Upper lobe of right lung (tissue), 1 donor: ENCODE data around the gene NPHP1. TPM values are rescaled to one million over a fixed set of nuclear protein-coding genes. Genes with fewer than 3 reads are reported as not detected.
A peak's percentile ranks its signal among the peaks of the same experiment; 100 is the strongest.
"Not testable (repeated sequence)": the region's sequence is repeated elsewhere in the genome, so short reads cannot be mapped to it uniquely, and the experiment has no call there.

Source experiments
- ATAC-seq: fragments of 200-7000 bp; cut with Tn5 transposase; one replicate; pipeline ENCODE4 v1.9.1; 2020; ENCODE audit warnings: mild to moderate bottlenecking, moderate library complexity
- DNase-seq: peaks from one replicate; pipeline ENCODE4 v3.0.0-alpha.2; 2020
- H3K27ac ChIP-seq: fragments of 200-600 bp; one replicate; pipeline ENCODE4 v1.8.0; 2022
- H3K27me3 ChIP-seq: fragments of 200-600 bp; one replicate; pipeline ENCODE4 v1.8.0; 2022; ENCODE audit warnings: mild to moderate bottlenecking
- H3K36me3 ChIP-seq: fragments of 200-600 bp; one replicate; pipeline ENCODE4 v1.8.0; 2022
- H3K4me1 ChIP-seq: fragments of 200-600 bp; one replicate; pipeline ENCODE4 v1.8.0; 2022
- H3K4me3 ChIP-seq: fragments of 200-600 bp; one replicate; pipeline ENCODE4 v1.8.0; 2022; ENCODE audit warnings: mild to moderate bottlenecking
- H3K9me3 ChIP-seq: fragments of 200-600 bp; one replicate; pipeline ENCODE4 v1.8.0; 2022
- intact Hi-C: fragments of 100-400 bp; cut with DNase I; formaldehyde crosslinking; loops from one replicate; pipeline ENCODE4 v1.11.0; 2022
- total RNA-seq: library from RNA; stranded (reverse); fragmentation: NEBNext Ultra II Directional; extraction: Animal tissue kit (Norgen Biotek cat#: 25700); gene quantifications from one replicate; pipeline ENCODE4 v1.2.1, GENCODE V29; 2021
- TF ChIP-seq, protein P1 (sequence below): fragments of 200-600 bp; IDR thresholded peaks from one replicate; pipeline ENCODE4 v1.8.0; 2022; ENCODE audit warnings: antibody characterized with exemption
- donor health status: DM: no; HTN: yes; CAD: no; lungs with severe emphysema.

The NPHP1 gene
- total RNA-seq, 1 donor from 2014 or later, result 4.1 TPM

GRCh38 chr2:110170102-110170501, 34.7 kb downstream of the NPHP1 start:
- ATAC-seq (no peak), DNase-seq (no peak)
- intact Hi-C loops, result no loop called here
- H3K27ac ChIP-seq, result no peak overlapping the region
- no peaks in the 10 kb centered on the region for H3K9me3 ChIP-seq
- TF ChIP-seq, protein P1, sequence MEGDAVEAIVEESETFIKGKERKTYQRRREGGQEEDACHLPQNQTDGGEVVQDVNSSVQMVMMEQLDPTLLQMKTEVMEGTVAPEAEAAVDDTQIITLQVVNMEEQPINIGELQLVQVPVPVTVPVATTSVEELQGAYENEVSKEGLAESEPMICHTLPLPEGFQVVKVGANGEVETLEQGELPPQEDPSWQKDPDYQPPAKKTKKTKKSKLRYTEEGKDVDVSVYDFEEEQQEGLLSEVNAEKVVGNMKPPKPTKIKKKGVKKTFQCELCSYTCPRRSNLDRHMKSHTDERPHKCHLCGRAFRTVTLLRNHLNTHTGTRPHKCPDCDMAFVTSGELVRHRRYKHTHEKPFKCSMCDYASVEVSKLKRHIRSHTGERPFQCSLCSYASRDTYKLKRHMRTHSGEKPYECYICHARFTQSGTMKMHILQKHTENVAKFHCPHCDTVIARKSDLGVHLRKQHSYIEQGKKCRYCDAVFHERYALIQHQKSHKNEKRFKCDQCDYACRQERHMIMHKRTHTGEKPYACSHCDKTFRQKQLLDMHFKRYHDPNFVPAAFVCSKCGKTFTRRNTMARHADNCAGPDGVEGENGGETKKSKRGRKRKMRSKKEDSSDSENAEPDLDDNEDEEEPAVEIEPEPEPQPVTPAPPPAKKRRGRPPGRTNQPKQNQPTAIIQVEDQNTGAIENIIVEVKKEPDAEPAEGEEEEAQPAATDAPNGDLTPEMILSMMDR, result no peak
- H3K4me1 ChIP-seq, result no peaks in the 10 kb centered on the region
- no peaks in the 10 kb centered on the region for H3K27me3 ChIP-seq
- no peaks in the 10 kb centered on the region for H3K36me3 ChIP-seq
- no peak overlapping the region for H3K4me3 ChIP-seq

DNA sequence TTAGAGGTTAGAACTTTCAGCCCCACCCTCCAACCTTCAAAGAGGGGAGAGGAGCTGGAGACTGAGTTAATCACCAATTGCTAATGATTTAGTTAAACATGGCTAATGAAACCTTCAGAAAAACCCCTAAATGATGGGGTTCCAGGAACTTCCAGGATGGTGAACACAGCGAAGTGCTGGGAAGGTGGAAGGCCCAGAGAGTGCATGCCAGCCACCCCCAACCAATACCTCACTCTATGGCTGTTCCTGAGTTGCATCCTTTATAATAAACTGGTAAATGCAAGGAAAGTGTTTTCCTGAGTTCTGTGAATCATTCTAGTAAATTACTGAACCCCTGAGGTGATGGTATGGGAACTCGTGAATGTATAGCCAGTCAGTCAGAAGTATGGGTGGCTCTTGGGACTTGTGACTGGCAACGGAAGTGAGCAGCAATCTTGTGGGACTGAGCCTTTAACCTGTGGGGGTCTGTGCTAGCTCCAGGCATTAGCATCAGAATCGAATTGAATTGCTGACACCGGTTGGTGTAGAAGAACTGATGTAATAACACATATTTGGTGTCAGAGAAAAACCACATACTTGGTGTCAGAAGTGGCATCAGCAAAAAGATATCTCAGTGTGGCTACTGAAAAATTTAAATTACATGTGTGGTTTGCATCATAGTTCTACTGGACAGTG, 37.4 kb downstream of the NPHP1 start:
- H3K9me3 ChIP-seq, result no peaks in the 10 kb centered on the region
- no peaks in the 10 kb centered on the region for H3K4me1 ChIP-seq
- H3K36me3 ChIP-seq, result no peaks in the 10 kb centered on the region
- DNase-seq (no peak), ATAC-seq (no peak)
- H3K27me3 ChIP-seq, result no peaks in the 10 kb centered on the region
- H3K27ac ChIP-seq, result no peak overlapping the region
- no peak overlapping the region for H3K4me3 ChIP-seq
- intact Hi-C loops, result no loop called here
- TF ChIP-seq, protein P1, result no peak

GRCh38 chr2:110166266-110166665, 38.5 kb downstream of the NPHP1 start:
- Histone ChIP-seq H3K36me3 (no peaks in the 10 kb centered on the region), H3K27me3 (no peaks in the 10 kb centered on the region), H3K4me3 (no peak overlapping the region), H3K9me3 (no peaks in the 10 kb centered on the region), H3K4me1 (no peaks in the 10 kb centered on the region), H3K27ac (no peak overlapping the region)
- intact Hi-C loops, result no loop called here
- TF ChIP-seq, protein P1, result no peak
- DNase-seq, result no peak
- no peak for ATAC-seq

GRCh38 chr2:110157153-110157793, 47.5 kb downstream of the NPHP1 start:
- Histone ChIP-seq H3K4me3 (no peak overlapping the region), H3K27ac (no peak overlapping the region), H3K36me3 (no peaks in the 10 kb centered on the region), H3K27me3 (no peaks in the 10 kb centered on the region), H3K9me3 (no peaks in the 10 kb centered on the region), H3K4me1 (no peaks in the 10 kb centered on the region)
- intact Hi-C loops, result no loop called here
- no peak for DNase-seq
- TF ChIP-seq, protein P1, result peak; percentile 84
- ATAC-seq, result peak; percentile 90

DNA sequence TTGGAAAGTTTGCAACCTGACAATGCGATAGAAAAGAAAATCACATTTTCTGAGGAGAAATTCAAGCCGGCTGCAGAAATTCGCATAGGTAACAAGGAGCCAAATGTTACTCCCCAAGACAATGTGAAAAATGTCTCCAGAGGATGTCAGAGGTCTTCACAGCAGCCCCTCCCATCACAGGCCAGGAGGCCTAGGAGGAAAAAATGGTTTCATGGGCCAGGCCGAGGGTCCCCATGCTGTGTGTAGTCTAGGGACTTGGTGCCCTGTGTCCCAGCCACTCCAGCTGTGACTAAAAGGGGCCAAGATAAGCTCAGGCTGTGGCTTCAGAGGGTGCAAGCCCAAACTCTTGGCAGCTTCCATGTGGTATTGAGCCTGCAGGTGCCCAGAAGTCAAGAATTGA, 50.0 kb downstream of the NPHP1 start:
- H3K36me3 ChIP-seq, ATAC-seq, intact Hi-C loops, H3K27ac ChIP-seq, H3K27me3 ChIP-seq, H3K4me1 ChIP-seq, H3K4me3 ChIP-seq, H3K9me3 ChIP-seq, DNase-seq: not testable (repeated sequence)

GRCh38 chr2:110154188-110154587, 50.6 kb downstream of the NPHP1 start:
- H3K4me1 ChIP-seq, H3K36me3 ChIP-seq, DNase-seq, H3K4me3 ChIP-seq, H3K27ac ChIP-seq, intact Hi-C loops, ATAC-seq, H3K9me3 ChIP-seq, H3K27me3 ChIP-seq: not testable (repeated sequence)
